Dedifferentiated amniotic fluid mesenchymal stem cell (primary cell): ENCODE results near the gene RFC5.
A peak's percentile ranks its signal among the peaks of the same experiment; 100 is the strongest.
"Not testable (repeated sequence)": the region's sequence is repeated elsewhere in the genome, so short reads cannot be mapped to it uniquely, and the experiment has no call there.

Experiments
- DNase-seq: peaks from one replicate; pipeline ENCODE4 v3.0.0-alpha.2; 2016; ENCODE audit errors: extremely low spot score

The RFC5 gene

DNA sequence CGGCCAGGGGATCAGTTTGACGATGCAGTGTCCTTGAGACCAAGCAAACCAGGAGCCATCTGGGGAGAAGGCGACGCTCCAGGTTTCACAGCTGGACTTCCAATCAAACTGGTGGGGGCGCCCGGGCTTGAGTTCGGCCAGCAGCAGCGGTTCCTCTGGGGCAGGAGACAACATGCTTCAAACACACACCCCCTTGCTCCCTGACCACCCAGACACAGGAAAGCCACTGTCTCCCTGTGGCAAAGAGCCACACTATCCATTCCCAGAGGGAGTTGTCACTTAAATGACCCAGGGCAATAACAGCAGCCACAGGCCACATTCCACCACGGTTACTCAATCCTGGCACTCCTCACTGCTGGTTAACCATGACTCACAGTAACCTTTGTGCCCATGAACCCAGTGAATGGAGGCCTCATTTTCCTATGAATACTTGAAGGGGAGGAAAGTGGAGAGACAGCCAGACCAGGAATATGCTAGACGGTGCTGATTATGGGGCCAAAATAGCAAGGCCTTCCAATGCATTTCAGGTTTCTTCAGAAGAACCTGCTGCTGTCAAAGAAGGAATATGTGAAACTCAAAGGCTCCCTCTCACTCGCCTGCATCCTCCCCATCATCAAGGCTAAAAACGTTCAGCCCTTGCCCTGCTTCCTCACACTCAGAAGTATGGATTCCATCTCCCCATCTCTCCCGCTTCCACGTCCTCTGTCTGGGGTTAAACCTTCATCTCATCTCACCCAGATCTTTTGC is 36.0 kb downstream of the RFC5 start:
- DNase-seq = peak; percentile 94

DNA sequence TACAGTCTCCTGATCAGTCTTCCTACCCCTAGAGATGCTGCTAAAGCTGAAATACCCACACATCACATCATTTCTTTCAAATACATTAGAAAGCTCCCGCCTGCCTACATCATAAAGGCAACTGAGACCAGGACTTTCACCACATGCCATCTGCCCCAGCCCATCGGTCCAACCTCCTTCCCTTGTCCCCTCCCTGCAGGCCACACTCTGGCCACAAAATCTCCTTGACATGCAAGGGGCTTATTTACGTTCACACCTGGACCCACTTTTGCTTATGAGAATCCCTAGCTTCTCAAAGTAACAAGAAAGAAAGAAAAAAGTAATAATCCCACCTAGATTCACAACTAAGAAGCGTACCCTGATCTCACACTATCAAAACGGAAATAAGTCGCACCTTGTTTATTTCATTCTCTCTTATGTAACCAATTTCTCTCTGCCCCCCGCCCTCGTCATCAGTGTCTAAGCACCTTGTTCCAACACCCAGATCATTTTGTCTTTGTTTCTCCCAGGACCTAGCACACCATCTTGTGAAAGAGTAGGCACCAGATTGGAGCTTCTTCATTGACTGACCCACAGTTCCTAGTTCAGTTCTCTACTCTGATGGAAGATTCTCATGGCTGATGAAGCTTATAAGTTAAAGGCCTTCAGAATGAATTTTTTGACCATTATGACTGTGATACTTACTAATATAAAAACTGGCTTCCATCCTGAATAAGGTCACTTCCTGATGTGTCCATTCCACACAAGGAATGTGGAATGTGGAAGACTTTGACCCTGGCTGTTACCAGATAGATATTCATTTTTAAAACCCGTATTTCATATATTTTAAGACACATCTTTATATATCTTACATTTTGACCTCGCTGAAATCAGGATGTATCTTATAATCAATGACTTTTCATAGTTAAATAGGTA is 36.8 kb downstream of the RFC5 start:
- no peak for DNase-seq

DNA sequence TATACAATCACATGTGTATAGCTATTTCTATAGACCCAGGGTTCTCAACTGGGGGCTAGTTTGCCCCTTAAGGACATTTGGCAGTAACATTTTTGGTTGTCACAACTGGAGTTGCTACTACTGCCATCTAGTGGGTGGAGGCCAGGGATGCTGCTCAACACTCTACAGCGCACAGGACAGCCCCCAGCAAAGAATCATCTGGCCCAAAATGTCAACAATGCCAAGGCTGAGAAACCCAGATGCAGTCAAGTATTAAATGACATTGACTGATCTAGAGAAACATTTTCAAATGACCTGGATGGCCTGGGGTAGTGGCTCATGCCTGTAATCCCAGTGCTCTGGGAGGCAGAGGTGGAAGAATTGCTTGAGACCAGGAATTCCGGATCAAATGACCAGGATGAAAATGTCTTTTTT is 38.6 kb downstream of the RFC5 start:
- no peak for DNase-seq

DNA sequence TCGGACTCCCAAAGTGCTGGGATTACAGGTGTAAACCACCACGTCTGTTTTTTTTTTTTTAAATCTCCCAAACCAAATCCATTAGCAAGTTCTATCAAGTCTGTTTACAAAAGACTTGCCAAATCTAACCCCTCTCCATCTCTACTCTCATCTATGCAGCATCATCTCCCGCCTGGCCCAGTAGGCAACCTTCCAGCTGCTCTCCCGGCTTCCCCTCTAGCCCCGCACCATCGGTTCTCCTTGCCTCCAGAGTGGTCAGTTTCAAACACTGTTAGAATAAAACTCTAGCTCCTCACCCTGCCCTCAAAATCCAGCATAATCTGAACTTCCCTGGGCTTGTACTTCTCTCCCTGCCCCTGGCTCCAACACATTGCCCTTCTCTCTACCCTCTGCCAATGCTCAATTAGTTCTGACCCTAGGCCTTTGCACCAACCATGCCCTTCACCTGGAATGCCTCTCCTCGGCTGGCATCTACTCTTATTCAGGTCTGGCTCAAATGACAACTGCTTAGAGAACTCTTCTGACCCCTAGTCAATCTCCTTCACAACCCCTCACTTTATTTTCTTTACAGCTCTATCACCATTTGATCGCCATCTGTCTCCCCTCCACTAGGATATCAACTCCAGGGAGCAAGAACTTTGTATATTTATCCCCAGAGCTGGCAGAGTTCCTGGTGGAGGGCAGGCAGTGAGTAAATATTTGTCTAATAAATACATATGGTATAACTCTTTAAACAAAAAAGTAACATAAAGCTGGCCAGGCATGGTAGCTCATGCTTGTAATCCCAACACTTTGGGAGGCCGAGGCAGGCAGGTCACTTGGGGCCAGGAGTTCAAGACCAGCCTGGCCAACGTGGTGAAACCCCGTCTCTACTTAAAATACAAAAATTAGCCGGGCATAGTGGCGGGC is 39.6 kb downstream of the RFC5 start:
- no peak for DNase-seq

DNA sequence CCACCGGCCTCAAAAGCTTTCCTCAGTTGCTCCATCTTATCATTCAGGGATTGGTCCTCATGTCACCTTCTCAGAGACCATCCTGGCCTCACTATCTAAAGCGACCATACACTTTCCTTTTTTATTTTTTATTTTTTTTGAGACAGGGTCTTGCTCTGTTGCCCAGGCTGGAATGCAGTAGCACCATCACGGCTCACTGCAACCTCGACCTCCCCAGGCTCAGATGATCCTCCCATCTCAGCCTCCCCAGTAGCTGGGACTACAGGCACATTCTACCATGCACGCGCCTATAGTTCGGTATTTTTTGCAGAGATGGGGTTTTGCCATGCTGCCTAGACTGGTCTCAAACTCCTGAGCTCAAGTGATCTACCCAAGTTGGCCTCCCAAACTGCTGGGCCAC is 41.7 kb downstream of the RFC5 start:
- DNase-seq = no peak

DNA sequence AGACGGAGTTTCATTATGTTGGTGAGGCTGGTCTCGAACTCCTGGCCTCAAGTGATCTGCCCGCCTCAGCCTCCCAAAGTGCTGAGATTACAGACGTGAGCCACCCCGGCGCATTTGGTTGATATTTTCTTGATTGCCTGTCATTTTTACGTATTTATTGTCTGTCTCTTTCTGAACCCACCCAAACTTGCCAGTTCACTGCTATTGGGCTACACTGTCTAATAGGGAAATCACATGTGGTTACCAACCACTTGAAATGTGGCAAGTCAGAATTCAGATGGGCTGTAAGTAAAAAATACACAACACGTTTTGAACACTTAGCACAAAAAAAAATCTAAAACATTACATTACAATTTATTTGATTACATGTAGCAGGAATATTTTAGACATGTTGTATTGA is 42.4 kb downstream of the RFC5 start:
- no peak for DNase-seq

DNA sequence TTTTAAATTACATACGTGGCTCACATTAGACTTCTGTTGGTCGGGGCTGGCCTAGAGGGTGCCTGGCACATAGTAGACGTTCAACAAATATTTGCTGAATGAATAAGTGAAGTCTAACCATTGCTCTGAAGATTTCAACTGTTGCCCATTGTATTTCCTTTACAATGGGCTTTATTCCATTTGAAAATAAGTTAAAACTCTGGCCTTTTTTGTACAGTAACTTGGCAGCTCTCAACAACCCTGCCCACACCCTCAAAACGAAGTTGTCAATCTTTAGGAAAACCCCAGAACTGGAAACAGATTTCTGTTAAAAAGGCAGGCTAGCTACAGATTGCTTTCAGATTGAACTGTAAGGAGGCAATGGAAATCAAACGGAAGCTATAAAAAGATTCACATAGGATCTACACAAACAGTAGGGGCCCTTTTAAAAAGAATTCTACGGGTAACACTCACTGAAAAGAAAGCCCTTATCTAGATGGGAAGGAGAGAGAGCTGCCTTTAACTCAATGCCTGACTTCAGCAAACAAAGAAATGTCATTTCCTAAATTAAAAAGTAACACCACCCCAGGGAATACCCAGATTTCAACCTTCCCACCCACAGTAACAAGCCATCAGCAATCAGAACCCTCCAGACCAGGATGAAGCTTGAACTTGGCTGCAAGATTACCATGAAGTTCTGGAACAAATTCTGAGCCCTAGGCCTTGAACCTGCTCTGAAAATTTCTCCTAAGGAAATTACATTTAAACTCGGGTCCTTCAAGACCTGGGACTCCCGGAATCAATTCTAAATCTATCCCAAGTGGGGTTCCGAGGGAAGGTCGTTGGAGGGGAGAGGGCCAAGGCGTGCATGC is 43.1 kb downstream of the RFC5 start:
- DNase-seq = peak; percentile 35

DNA sequence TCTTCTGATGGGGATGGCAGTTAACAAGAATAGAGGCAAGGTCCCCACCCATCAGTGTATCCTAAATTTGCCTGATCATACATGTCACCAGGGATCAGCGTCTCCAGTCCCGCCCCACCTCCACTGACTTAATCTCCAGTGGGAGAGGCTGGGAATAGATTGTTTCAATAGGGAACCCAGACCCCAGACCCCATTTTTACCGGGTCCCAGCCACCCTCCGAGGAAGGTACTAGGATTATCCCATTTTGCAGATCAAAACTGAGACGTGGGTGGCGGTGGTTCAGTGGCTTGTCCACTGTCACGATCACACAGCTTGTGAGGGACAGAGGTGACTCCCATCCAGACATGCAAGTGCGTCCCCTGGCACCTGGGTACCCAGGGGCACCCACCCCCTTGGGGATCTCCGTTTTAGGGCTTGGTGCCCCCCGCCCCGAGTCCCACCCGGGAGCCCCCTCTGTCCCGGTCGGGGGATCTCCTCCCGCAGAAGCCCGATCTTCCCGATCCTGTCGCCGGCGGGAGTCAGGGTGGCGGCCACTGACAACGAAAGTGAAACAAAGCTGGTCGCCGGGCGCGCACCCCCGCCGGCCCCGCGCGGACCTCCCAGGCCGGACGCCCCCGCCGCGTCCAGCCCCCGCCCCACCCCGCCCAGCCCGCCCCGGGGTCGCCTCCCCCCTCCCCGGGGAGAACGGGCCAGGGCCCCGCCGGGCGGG is 44.0 kb downstream of the RFC5 start:
- no peak for DNase-seq

DNA sequence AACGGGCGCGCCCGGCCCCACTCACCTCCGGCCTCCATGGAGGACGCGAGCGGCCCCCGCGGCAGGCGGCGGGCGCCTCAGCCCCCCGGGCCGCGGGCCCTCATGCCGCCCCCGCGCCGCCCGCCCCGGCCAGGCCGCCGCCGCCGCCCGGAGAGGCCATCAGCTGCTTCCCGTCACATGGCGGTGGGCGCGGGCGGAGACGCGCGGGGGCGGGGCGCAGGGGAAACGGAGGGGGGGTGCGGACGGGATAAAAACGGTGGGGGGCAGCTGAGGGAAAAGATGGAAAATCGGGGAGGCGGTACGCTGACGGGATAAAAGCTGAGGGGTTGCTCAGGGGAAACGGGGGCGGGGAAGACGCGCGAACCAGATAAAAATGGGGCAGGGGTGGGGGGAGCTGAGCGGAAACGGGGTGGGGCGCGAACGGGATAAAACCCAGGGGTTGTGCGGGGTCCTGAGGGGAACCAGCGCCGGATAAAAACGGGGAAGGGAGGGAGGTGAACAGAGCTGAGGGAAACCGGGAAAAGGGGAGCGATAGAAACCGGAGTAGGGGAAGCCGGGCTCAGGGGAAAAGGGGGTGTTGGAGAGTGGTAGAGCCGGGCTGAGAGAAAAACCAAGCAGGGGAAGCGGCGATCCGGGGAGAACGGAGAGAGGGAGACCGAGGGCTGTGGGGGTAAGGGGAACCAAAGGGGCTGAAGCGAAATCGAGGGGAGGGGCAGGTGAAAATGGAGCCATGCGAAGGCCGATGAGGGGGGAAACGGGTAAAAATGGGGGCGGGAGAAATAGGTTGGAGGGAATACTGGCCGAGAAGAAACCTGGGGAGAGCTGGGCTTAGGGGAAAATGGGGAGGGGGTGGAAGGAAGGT is 44.7 kb downstream of the RFC5 start, which contains the start of gene WSB2:
Gene WSB2 (minus strand): TSS at position 169 of the 862 bp plus-strand sequence. CDS start 131 bp downstream, at position 38.
- DNase-seq = no peak

DNA sequence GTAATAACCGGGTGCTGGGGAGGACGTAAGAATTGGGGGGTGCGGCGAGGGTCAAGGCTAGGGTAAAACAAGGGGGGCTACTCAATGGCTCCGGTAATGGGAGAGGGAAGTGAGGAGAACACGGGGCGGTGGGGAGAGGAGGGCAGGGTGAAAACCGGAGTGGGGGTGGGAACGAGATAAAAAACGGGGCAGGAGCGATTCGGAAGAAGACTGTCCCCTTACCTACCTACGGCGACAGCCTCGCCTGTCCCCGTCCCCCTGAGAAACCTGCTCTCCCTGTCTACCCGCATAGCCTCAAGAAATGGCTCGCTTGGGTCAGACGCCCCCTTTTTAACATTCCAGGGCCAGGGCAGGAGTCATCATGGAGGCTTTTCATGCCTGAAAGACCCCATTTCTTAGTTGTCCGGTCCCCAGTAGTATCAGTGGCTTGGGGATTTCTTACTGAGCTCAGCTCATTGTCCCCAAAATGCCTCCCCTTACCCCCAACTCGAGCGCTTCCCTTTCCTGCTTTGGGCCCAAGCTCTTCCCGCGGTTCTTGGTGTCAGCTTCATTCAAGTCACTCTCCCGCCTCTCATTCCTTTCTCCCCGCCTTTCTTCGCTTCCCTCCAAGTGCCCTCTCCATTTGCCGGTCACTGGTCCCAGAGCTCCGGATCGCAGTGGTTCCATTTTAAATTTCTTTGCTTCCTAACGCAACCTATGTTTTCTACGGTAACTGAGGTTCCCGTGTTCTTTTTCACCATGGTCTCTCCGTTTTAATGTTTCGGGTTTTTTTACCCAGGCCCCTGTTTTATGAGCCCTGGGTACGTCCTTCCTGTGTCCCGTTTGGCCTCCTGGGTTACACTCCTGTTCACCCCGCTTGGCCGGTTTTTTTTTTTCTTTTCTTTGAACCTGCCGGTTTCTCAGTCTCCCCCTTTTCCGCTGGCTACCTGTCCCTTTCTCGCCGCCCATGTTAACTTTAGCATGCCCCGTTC is 45.7 kb downstream of the RFC5 start:
- peak; percentile 31 for DNase-seq

DNA sequence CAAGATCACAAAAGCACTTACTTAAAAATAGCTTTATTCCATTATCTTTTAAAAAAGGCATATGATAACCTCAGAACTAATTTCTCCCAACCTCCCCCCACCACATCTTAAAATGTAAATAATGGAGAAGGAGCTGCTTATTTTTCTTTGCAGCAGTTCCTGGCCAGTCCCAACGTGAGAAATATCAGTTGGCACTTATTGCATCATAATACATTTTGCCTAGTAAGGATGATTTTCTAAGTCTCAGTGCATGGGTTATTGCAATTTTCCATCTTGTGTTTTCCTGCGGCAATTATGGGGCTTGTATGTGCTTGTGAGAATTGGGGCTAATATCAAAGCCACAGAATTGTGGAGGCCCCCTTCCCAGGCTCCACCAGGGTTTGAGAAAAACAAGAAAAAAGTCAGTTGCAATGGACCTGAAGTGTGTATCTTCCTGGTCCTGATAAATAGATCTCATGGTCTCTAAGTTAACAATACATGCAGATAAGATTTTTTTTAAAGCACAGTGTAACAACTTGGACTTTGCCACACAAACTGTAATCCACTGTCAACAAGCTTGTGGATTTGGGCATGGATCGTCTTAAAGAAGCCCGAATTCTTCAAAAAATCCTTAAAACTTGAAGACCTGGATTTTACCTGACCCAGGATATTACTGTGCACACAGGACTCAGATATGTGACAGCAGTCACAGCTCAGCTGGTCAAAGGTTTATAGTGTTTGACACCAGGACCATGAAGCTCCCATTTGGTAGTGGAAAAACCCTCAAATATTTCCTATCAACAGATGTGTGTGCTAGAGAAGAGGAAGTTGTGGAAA is 47.3 kb downstream of the RFC5 start:
- DNase-seq = no peak

DNA sequence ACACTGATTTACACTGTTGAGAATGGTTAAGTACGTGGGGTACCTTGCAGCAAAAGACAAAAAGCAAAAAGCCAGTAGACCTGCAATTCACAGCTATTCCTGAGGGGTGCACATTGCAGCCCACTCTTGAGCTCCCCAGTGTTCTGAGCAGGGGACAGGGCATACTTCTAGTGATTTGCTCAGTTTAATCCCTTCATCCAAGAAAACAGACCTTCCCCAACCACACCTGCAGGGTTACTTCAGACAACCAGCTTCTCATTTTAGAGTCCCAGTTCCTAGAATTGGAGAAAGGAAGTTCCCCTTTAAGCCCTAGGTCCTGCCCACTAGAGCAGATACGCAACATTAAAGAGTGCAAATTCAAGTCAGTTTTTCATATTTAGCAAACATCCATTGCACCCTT is 48.1 kb downstream of the RFC5 start:
- DNase-seq = no peak

DNA sequence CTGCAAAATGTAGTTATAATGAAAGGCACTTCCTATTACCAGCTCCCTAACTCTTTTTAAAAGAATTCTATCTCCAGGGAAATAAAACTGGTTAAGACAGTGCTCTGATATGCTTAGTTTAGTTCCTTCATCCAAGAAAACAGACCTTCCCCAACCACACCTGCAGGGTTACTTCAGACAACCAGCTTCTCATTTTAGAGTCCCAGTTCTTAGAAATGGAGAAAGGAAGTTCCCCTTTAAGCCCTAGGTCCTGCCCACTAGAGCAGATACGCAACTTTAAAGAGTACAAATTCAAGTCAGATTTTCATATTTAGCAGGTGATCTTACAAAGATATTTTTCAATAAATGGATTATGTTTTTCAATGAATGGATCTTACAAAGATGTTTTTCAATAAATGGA is 48.9 kb downstream of the RFC5 start:
- DNase-seq = no peak

DNA sequence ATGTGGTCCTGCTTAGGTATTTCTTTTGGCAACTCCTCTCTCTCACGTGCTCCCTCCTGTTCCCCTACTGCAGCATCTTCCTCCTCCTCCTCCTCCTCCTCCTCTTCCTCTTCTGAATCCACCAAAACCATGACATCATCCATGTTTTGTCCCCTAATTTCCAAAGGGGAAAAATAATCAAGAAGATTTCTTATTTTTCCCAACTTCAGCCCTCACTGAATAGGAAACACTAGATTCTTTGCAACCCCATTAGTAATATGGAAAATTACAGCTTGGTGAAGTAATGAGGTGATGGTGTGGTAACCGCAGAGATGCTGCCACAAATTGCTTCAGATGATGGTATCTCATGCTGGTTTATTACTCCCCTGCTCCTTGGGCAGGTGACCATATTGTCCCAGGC is 51.9 kb downstream of the RFC5 start:
- no peak for DNase-seq

DNA sequence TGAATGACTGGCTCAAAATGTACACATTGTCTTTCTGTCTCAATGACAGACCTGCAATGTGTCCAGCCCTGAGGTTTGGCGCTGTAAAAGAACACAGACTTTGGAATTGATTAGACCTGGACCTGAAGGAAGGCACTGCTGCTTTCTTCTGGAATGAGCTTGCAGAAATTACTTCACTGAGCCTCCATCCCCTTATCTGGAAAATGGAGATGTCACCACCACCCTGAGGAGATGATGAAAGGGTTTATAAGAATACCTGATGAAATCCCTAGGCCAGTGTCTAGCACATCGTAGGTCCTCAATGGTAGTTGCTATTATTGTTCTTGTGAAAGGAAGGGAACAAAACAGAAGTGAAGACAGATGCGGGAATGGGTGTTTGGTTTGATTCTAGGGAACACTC is 54.1 kb downstream of the RFC5 start:
- DNase-seq = no peak

DNA sequence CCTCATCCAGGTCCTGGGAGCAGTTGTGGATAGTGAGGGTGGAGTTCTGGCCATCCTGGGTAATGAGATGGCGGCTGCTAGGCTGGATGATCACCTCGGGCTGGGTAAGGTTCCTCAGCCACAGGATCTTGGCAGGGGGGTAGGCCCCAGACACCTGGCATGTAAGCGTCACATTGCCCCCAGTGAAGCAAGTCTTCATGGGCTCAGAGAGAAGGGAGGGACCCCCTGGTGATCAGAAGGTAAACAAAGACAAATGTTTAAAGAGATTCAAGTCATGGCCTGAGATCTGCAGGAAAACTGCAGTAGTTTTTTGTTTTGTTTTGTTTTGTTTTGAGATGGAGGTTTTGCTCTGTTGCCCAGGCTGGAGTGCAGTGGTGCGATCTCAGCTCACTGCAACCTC is 57.3 kb downstream of the RFC5 start:
- no peak for DNase-seq

DNA sequence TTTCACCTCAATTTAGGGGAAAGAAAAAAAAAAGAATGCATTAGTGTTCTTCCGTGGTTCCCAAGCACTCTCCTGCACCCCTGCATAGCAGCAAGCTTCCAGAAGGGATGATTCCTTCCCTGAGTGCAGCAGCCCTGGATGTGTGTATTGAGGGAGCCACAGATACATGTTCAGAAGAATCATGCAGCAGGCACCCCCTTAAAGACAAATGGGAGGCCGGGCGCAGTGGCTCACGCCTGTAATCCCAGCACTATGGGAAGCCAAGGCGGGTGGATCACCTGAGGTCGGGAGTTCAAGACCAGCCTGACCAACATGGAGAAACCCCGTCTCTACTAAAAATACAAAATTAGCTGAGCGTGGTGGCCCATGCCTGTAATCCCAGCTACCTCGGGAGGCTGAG is 65.0 kb downstream of the RFC5 start:
- DNase-seq = not testable (repeated sequence)
